Keratinocyte (primary cell): ENCODE data around the gene DNAH17. TPM values are rescaled to one million over a fixed set of nuclear protein-coding genes. Genes with fewer than 3 reads are reported as not detected.

ENCODE experiments used
- DNase-seq: peaks from one replicate; pipeline ENCODE4 v3.0.0-alpha.2; 2011; ENCODE audit warnings: low read depth, missing footprints, low spot score
- FAIRE-seq: peaks from 2 replicates; lab custom pipeline; 2011; peaks lifted over from hg19 to GRCh38; lab: Jason Lieb, UNC
- H2AFZ ChIP-seq: 2 replicates; pipeline ENCODE4 v1.6.0; 2012; ENCODE audit warnings: low read length, control low read depth, inconsistent platforms; ENCODE audit not compliant: control insufficient read depth
- H3K27ac ChIP-seq: 2 replicates; pipeline ENCODE4 v1.5.1; 2011; ENCODE audit warnings: low read length; ENCODE audit not compliant: control insufficient read depth, insufficient read depth
- H3K27me3 ChIP-seq: 3 replicates; pipeline ENCODE4 v1.6.0; 2011; ENCODE audit warnings: low read length; ENCODE audit not compliant: control insufficient read depth, insufficient read depth; ENCODE audit errors: extremely low read depth
- H3K36me3 ChIP-seq, 2 experiments: 2 replicates in 1 of 2; 3 replicates in 1 of 2; pipeline ENCODE4 v1.5.1; 2011; ENCODE audit warnings: low read length in 2 of 2, mild to moderate bottlenecking in 1 of 2; ENCODE audit not compliant: control insufficient read depth in 2 of 2, insufficient read depth in 2 of 2; ENCODE audit errors: extremely low read depth in 1 of 2
- H3K4me1 ChIP-seq: 3 replicates; pipeline ENCODE4 v1.5.1; 2011; ENCODE audit warnings: low read length; ENCODE audit not compliant: control insufficient read depth, insufficient read depth; ENCODE audit errors: extremely low read depth
- H3K4me2 ChIP-seq: 3 replicates; pipeline ENCODE4 v1.6.0; 2011; ENCODE audit warnings: low read depth, low read length; ENCODE audit not compliant: control insufficient read depth, insufficient read depth; ENCODE audit errors: extremely low read depth
- H3K4me3 ChIP-seq, 3 experiments: fragments of 200-600 bp in 1 of 3; sonication (generic) in 1 of 3; 2 replicates in 2 of 3; 3 replicates in 1 of 3; pipeline ENCODE4 v1.5.1; 2011 to 2016; ENCODE audit warnings: low read length in 3 of 3, mild to moderate bottlenecking in 3 of 3, control low read depth in 2 of 3, inconsistent platforms in 1 of 3, low read depth in 1 of 3, mixed read lengths in 1 of 3, mixed run types in 1 of 3, moderate library complexity in 1 of 3; ENCODE audit not compliant: control insufficient read depth in 2 of 3, insufficient read depth in 2 of 3; ENCODE audit errors: extremely low read depth in 1 of 3
- H3K79me2 ChIP-seq: 2 replicates; pipeline ENCODE4 v1.6.0; 2012; ENCODE audit warnings: low read length; ENCODE audit not compliant: control insufficient read depth, insufficient read depth
- H3K9ac ChIP-seq: 3 replicates; pipeline ENCODE4 v1.6.0; 2011; ENCODE audit warnings: low read length; ENCODE audit not compliant: control insufficient read depth, insufficient read depth; ENCODE audit errors: extremely low read depth
- H3K9me1 ChIP-seq: 3 replicates; pipeline ENCODE4 v1.6.0; 2011; ENCODE audit warnings: low read length; ENCODE audit not compliant: control insufficient read depth, insufficient read depth; ENCODE audit errors: extremely low read depth
- H3K9me3 ChIP-seq: 2 replicates; pipeline ENCODE4 v1.5.1; 2012; ENCODE audit warnings: low read depth, low read length; ENCODE audit not compliant: control insufficient read depth
- H4K20me1 ChIP-seq: 3 replicates; pipeline ENCODE4 v1.6.0; 2011; ENCODE audit warnings: low read length; ENCODE audit not compliant: control insufficient read depth, insufficient read depth; ENCODE audit errors: extremely low read depth
- EZH2 ChIP-seq: IDR thresholded peaks from one replicate; pipeline ENCODE4 v1.6.1; 2012; ENCODE audit warnings: inconsistent platforms, mild to moderate bottlenecking, low read length, moderate library complexity
- dilution Hi-C: fragments of 300-500 bp; cut with MboI; formaldehyde crosslinking; loops from one replicate; pipeline ENCODE4 v1.7.0; 2020; ENCODE audit warnings: low sequenced_read_pairs; ENCODE audit not compliant: extremely low pct_ligation_motif_present
- polyA plus RNA-seq, 5 experiments: library from polyadenylated mRNA; depleted of rRNA in 3 of 5; stranded (reverse) in 3 of 5; stranded (forward) in 1 of 5; unstranded in 1 of 5; fragments of >200 nt; gene quantifications; 1 replicate in 1 of 5; 2 replicates in 3 of 5; 3 replicates in 1 of 5; pipeline versions ENCODE4 v1.2.1 to v1.2.3, GENCODE V29; 2011 to 2012; ENCODE audit warnings: missing spikeins in 2 of 5, low read depth in 1 of 5, low replicate concordance in 1 of 5
- TF ChIP-seq, protein P1 (sequence below), 3 experiments: IDR thresholded peaks in 1 of 3; conservative IDR thresholded peaks in 1 of 3; optimal IDR thresholded peaks in 1 of 3; 2 replicates in 2 of 3; 3 replicates in 1 of 3; pipeline versions ENCODE3 to v1.5.1; 2011; ENCODE audit warnings: low read length in 3 of 3, mild to moderate bottlenecking in 3 of 3, moderate library complexity in 2 of 3, control low read depth in 1 of 3, inconsistent platforms in 1 of 3; ENCODE audit not compliant: insufficient read depth in 2 of 3; ENCODE audit errors: extremely low read depth in 1 of 3

Gene DNAH17
- polyA plus RNA-seq, 1 donor (not counting 4 experiments of a cell fraction or from before 2014, with no cell fraction given): 0.16 TPM

DNA sequence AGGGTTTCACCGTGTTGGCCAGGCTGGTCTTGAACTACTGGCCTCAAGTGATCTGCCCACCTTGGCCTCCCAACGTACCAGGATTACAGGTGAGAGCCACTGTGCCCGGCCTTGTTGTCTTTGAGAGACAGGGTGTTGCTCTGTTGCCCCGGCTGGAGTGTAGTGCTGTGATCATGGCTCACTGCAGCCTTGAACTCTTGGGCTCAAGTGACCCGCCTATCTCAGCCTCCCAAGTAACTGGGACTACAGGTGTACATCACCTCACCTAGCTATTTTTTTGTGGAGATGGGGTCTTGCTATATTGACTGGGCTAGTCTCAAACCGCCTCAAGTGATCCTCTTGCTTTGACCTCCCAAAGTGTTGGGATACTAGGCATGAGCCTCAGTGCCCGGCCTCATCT, 130.4 kb downstream of the DNAH17 start:
- no peaks in the 10 kb centered on the region for H3K79me2 ChIP-seq
- H3K4me1 ChIP-seq: no peaks in the 10 kb centered on the region
- peaks cover 2% of the 10 kb centered on the region for H4K20me1 ChIP-seq
- H3K27ac ChIP-seq: no peak overlapping the region
- FAIRE-seq: no peak
- no peak for DNase-seq
- H3K9ac ChIP-seq: no peak overlapping the region
- dilution Hi-C loops: no loop called here
- H2AFZ ChIP-seq: no peak overlapping the region
- no peak overlapping the region for H3K4me2 ChIP-seq
- no peak for TF ChIP-seq EZH2
- TF ChIP-seq, protein P1, sequence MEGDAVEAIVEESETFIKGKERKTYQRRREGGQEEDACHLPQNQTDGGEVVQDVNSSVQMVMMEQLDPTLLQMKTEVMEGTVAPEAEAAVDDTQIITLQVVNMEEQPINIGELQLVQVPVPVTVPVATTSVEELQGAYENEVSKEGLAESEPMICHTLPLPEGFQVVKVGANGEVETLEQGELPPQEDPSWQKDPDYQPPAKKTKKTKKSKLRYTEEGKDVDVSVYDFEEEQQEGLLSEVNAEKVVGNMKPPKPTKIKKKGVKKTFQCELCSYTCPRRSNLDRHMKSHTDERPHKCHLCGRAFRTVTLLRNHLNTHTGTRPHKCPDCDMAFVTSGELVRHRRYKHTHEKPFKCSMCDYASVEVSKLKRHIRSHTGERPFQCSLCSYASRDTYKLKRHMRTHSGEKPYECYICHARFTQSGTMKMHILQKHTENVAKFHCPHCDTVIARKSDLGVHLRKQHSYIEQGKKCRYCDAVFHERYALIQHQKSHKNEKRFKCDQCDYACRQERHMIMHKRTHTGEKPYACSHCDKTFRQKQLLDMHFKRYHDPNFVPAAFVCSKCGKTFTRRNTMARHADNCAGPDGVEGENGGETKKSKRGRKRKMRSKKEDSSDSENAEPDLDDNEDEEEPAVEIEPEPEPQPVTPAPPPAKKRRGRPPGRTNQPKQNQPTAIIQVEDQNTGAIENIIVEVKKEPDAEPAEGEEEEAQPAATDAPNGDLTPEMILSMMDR (optimal IDR thresholded peaks at IDR 0.05 in 1 of 3, IDR thresholded peaks at IDR 0.05 in 1 of 3, conservative IDR thresholded peaks at IDR 0.05 in 1 of 3; ENCODE audit: extremely low read depth in 1 of 3, insufficient read depth in 2 of 3, low read length in 3 of 3): no peak
- no peaks in the 10 kb centered on the region for H3K9me3 ChIP-seq
- no peaks in the 10 kb centered on the region for H3K36me3 ChIP-seq
- H3K9me1 ChIP-seq: no peaks in the 10 kb centered on the region
- no peaks in the 10 kb centered on the region for H3K27me3 ChIP-seq
- H3K4me3 ChIP-seq: no peak overlapping the region

DNA sequence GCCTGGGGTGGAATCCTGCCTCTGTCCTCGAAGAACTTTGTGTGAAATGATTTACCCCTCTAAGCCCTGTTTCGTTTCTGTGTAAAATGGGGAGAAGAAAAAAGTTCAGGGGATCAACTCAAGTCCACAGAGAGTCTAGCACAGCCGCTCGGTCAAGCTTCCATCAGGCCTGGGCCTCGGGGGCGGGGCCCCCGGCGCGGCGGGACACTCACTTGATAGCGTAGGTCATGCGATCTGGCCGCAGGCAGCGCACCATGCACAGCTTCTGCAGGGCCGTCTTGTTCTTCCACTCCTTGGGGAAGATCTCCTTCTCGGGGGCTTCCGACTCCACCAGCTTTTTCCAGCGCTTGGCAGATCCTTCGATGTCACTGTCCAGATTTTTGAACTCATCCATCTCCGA, 132.8 kb downstream of the DNAH17 start:
- Histone ChIP-seq H3K4me3 (no peak overlapping the region), H3K9me1 (no peaks in the 10 kb centered on the region), H3K36me3 (no peaks in the 10 kb centered on the region), H3K4me2 (no peak overlapping the region), H3K79me2 (no peaks in the 10 kb centered on the region), H3K27ac (no peak overlapping the region), H4K20me1 (peaks cover 2% of the 10 kb centered on the region), H2AFZ (no peak overlapping the region), H3K4me1 (no peaks in the 10 kb centered on the region), H3K9ac (no peak overlapping the region), H3K9me3 (no peaks in the 10 kb centered on the region), H3K27me3 (no peaks in the 10 kb centered on the region)
- TF ChIP-seq EZH2: no peak
- TF ChIP-seq, protein P1 (optimal IDR thresholded peaks at IDR 0.05 in 1 of 3, IDR thresholded peaks at IDR 0.05 in 1 of 3, conservative IDR thresholded peaks at IDR 0.05 in 1 of 3; ENCODE audit: extremely low read depth in 1 of 3, insufficient read depth in 2 of 3, low read length in 3 of 3): no peak
- dilution Hi-C loops: no loop called here
- no peak for DNase-seq
- no peak for FAIRE-seq
